ENCODE data around the gene RWDD1. TPM values are rescaled to one million over a fixed set of nuclear protein-coding genes. Genes with fewer than 3 reads are reported as not detected.

Gene RWDD1
- total RNA-seq, 2 experiments from 2014 or later, result 52.2 to 52.5 TPM

GRCh38 chr6:116547358-116547757 is 23.9 kb upstream of the RWDD1 start:
- H3K27me3 Mint-ChIP-seq, result peaks cover 4% of the 10 kb centered on the region
- H3K36me3 Mint-ChIP-seq, result no peaks in the 10 kb centered on the region
- H3K4me1 Mint-ChIP-seq, result no peaks in the 10 kb centered on the region
- H3K27ac Mint-ChIP-seq, result no peak overlapping the region
- DNase-seq, result no peak
- no peak overlapping the region for H3K4me3 Mint-ChIP-seq
- no peaks in the 10 kb centered on the region for H3K9me3 Mint-ChIP-seq

- no peak overlapping the region for H3K27ac Mint-ChIP-seq
- H3K4me3 Mint-ChIP-seq, result no peak overlapping the region
- no peaks in the 10 kb centered on the region for H3K9me3 Mint-ChIP-seq
- no peak for DNase-seq
- peaks cover 10% of the 10 kb centered on the region for H3K27me3 Mint-ChIP-seq
- no peaks in the 10 kb centered on the region for H3K4me1 Mint-ChIP-seq
- no peaks in the 10 kb centered on the region for H3K36me3 Mint-ChIP-seq
Measured at GRCh38 chr6:116550796-116551195, 20.5 kb upstream of the RWDD1 start.

GRCh38 chr6:116553451-116553850 is 17.9 kb upstream of the RWDD1 start, which contains the start of gene CALHM4:
CALHM4 (plus strand) TSS chr6:116553751; CDS start chr6:116553794, 43 bp downstream.
- DNase-seq, result no peak
- no peaks in the 10 kb centered on the region for H3K9me3 Mint-ChIP-seq
- H3K36me3 Mint-ChIP-seq, result no peaks in the 10 kb centered on the region
- peaks cover 10% of the 10 kb centered on the region for H3K27me3 Mint-ChIP-seq
- H3K4me1 Mint-ChIP-seq, result no peaks in the 10 kb centered on the region
- no peak within 1 kb of the TSS for H3K4me3 Mint-ChIP-seq
- H3K27ac Mint-ChIP-seq, result no peak within 1 kb of the TSS

GRCh38 chr6:116556065-116556464 is 15.2 kb upstream of the RWDD1 start:
- H3K36me3 Mint-ChIP-seq, result no peaks in the 10 kb centered on the region
- H3K4me1 Mint-ChIP-seq, result no peaks in the 10 kb centered on the region
- no peak overlapping the region for H3K27ac Mint-ChIP-seq
- H3K27me3 Mint-ChIP-seq, result peaks cover 10% of the 10 kb centered on the region
- H3K9me3 Mint-ChIP-seq, result no peaks in the 10 kb centered on the region
- no peak overlapping the region for H3K4me3 Mint-ChIP-seq
- no peak for DNase-seq

GRCh38 chr6:116556814-116557415 is 14.4 kb upstream of the RWDD1 start:
- no peak overlapping the region for H3K4me3 Mint-ChIP-seq
- H3K27ac Mint-ChIP-seq, result no peak overlapping the region
- no peak for DNase-seq
- H3K36me3 Mint-ChIP-seq, result no peaks in the 10 kb centered on the region
- H3K4me1 Mint-ChIP-seq, result peaks cover 2% of the 10 kb centered on the region
- peaks cover 10% of the 10 kb centered on the region for H3K27me3 Mint-ChIP-seq
- no peaks in the 10 kb centered on the region for H3K9me3 Mint-ChIP-seq

GRCh38 chr6:116557893-116558292 is 13.4 kb upstream of the RWDD1 start:
- Mint-ChIP-seq H3K36me3 (no peaks in the 10 kb centered on the region), H3K27me3 (peaks cover 6% of the 10 kb centered on the region), H3K4me3 (no peak overlapping the region), H3K27ac (no peak overlapping the region), H3K4me1 (peaks cover 2% of the 10 kb centered on the region), H3K9me3 (no peaks in the 10 kb centered on the region)
- DNase-seq, result no peak

- Mint-ChIP-seq H3K36me3 (no peaks in the 10 kb centered on the region), H3K9me3 (no peaks in the 10 kb centered on the region), H3K4me3 (no peak overlapping the region), H3K27me3 (peaks cover 7% of the 10 kb centered on the region), H3K27ac (no peak overlapping the region), H3K4me1 (peaks cover 2% of the 10 kb centered on the region)
- no peak for DNase-seq
Measured at GRCh38 chr6:116560130-116560529, 11.2 kb upstream of the RWDD1 start.

GRCh38 chr6:116561377-116562018 is 9.8 kb upstream of the RWDD1 start:
- Mint-ChIP-seq H3K27me3 (peaks cover 10% of the 10 kb centered on the region), H3K36me3 (no peaks in the 10 kb centered on the region), H3K4me1 (peaks cover 2% of the 10 kb centered on the region), H3K4me3 (no peak overlapping the region), H3K9me3 (no peaks in the 10 kb centered on the region), H3K27ac (no peak overlapping the region)
- peak; percentile 54 for DNase-seq

- Mint-ChIP-seq H3K4me3 (no peak overlapping the region), H3K27me3 (peaks cover 10% of the 10 kb centered on the region), H3K36me3 (no peaks in the 10 kb centered on the region)
Measured at GRCh38 chr6:116562019-116562403, 9.3 kb upstream of the RWDD1 start.

GRCh38 chr6:116562614-116563013 is 8.7 kb upstream of the RWDD1 start:
- no peak overlapping the region for H3K27ac Mint-ChIP-seq
- peaks cover 2% of the 10 kb centered on the region for H3K4me1 Mint-ChIP-seq
- H3K27me3 Mint-ChIP-seq, result peaks cover 10% of the 10 kb centered on the region
- no peaks in the 10 kb centered on the region for H3K9me3 Mint-ChIP-seq
- no peak for DNase-seq
- no peak overlapping the region for H3K4me3 Mint-ChIP-seq
- no peaks in the 10 kb centered on the region for H3K36me3 Mint-ChIP-seq

More at GRCh38 chr6:116562019-116562403, 9.3 kb upstream of the RWDD1 start:
- Mint-ChIP-seq H3K4me1 (peaks cover 2% of the 10 kb centered on the region), H3K9me3 (no peaks in the 10 kb centered on the region), H3K27ac (no peak overlapping the region)
- DNase-seq, result no peak

GRCh38 chr6:116563830-116564229 is 7.5 kb upstream of the RWDD1 start:
- Mint-ChIP-seq H3K27me3 (peaks cover 10% of the 10 kb centered on the region), H3K4me3 (peak overlapping the region; percentile 8), H3K9me3 (no peaks in the 10 kb centered on the region), H3K27ac (no peak overlapping the region), H3K36me3 (no peaks in the 10 kb centered on the region), H3K4me1 (peaks cover 3% of the 10 kb centered on the region)
- DNase-seq, result no peak

GRCh38 chr6:116564311-116564710 is 7.0 kb upstream of the RWDD1 start:
- Mint-ChIP-seq H3K9me3 (no peaks in the 10 kb centered on the region), H3K36me3 (no peaks in the 10 kb centered on the region), H3K4me3 (peak overlapping the region; percentile 8), H3K4me1 (peaks cover 8% of the 10 kb centered on the region), H3K27ac (no peak overlapping the region), H3K27me3 (peaks cover 10% of the 10 kb centered on the region)
- DNase-seq, result no peak

GRCh38 chr6:116564921-116565872 is 6.1 kb upstream of the RWDD1 start:
- H3K27me3 Mint-ChIP-seq, result peaks cover 10% of the 10 kb centered on the region
- H3K4me1 Mint-ChIP-seq, result peaks cover 15% of the 10 kb centered on the region
- H3K4me3 Mint-ChIP-seq, result peak overlapping the region; percentile 12
- peak; percentile 22 for DNase-seq
- no peaks in the 10 kb centered on the region for H3K9me3 Mint-ChIP-seq
- H3K36me3 Mint-ChIP-seq, result no peaks in the 10 kb centered on the region
- H3K27ac Mint-ChIP-seq, result no peak overlapping the region

- Mint-ChIP-seq H3K9me3 (no peaks in the 10 kb centered on the region), H3K36me3 (peaks cover 3% of the 10 kb centered on the region), H3K27ac (no peak overlapping the region), H3K4me3 (no peak overlapping the region), H3K27me3 (peaks cover 10% of the 10 kb centered on the region), H3K4me1 (peaks cover 16% of the 10 kb centered on the region)
- no peak for DNase-seq
Measured at GRCh38 chr6:116568111-116568510, 3.2 kb upstream of the RWDD1 start.

Measured in activated naive CD8-positive, alpha-beta T cell treated with anti-CD3 and anti-CD28 coated beads for 36 hours (primary cell).